OCI-LY3 (cell line): Measurements from ENCODE around the gene ZBTB7C.

Experiments
- CTCF ChIP-seq: fragments of 200-600, 300-600 bp; sonication (generic); IDR thresholded peaks from 2 replicates; pipeline ENCODE4 v1.5.1; 2014; ENCODE audit warnings: antibody characterized with exemption, low read length, low read depth
- EZH2phosphoT487 ChIP-seq: fragments of 200-600 bp; shearing (Covaris generic); IDR thresholded peaks from 2 replicates; pipeline ENCODE4 v1.6.1; 2018; ENCODE audit warnings: antibody characterized with exemption, mixed run types, low read depth

DNA sequence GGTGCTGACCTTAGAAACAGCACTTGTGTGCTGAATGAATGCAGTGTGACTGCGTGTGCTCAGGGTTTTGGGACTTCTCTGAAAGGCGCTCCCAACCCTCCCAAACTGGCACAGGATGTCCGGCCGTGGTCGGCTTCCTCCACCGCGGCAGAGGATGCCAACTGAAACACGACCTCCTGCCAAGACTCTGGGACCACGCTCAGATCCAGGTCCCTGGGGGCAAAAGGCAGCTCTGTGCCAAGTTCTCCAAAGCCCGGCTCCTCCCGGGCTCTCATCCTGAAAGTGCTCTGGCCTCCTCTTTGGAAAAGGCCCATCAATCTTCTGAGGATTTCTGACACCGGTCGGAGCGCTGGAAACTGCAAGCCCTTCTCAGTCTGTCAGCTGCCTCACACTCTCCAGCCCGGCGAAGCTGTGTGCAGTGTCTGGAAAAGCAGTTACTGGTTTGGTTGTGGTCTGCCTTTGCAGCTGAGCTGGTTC is 32.3 kb upstream of the ZBTB7C start:
- TF ChIP-seq EZH2phosphoT487 = no peak
- TF ChIP-seq CTCF = no peak
